ENCODE measurements around the gene PAK3.

PAK3 gene
- total RNA-seq, result 1.0 to 4.1 (median 1.1) reads per million in 3 experiments

- peak; percentile 46 for DNase-seq
These were observed at the start of gene PAK3 for GRCh38 chrX:111095974-111096895. TSS of gene PAK3 (plus strand) at chrX:111096191. CDS start at chrX:111123104, 26,913 bp downstream.

GRCh38 chrX:111047575-111047974 lies 48.4 kb upstream of the PAK3 start:
- DNase-seq, result no peak

GRCh38 chrX:111052478-111052877 lies 43.5 kb upstream of the PAK3 start:
- DNase-seq, result peak; percentile 27

GRCh38 chrX:111071542-111072277 lies 24.3 kb upstream of the PAK3 start:
- no peak for DNase-seq

GRCh38 chrX:111083081-111083480 lies 12.9 kb upstream of the PAK3 start:
- no peak for DNase-seq

- DNase-seq, result no peak
These were observed 9.4 kb upstream of the PAK3 start for GRCh38 chrX:111086591-111087006.

- DNase-seq, result no peak
These were observed 7.4 kb upstream of the PAK3 start for GRCh38 chrX:111088628-111089027.

GRCh38 chrX:111090458-111090857 lies 5.5 kb upstream of the PAK3 start:
- no peak for DNase-seq

- DNase-seq, result peak; percentile 71
These were observed 2.9 kb downstream of the PAK3 start for GRCh38 chrX:111098874-111099273.

- DNase-seq, result peak; percentile 38
These were observed 4.2 kb downstream of the PAK3 start for GRCh38 chrX:111100191-111100590.

- DNase-seq, result no peak
These were observed 5.6 kb downstream of the PAK3 start for GRCh38 chrX:111101580-111101979.

GRCh38 chrX:111102636-111103035 lies 6.6 kb downstream of the PAK3 start:
- no peak for DNase-seq

- no peak for DNase-seq
These were observed 7.3 kb downstream of the PAK3 start for GRCh38 chrX:111103246-111103645.

- no peak for DNase-seq
These were observed 14.2 kb downstream of the PAK3 start for GRCh38 chrX:111110098-111110775.

GRCh38 chrX:111114806-111115205 lies 18.8 kb downstream of the PAK3 start:
- DNase-seq, result no peak

GRCh38 chrX:111116666-111117065 lies 20.7 kb downstream of the PAK3 start:
- no peak for DNase-seq

GRCh38 chrX:111119341-111119740 lies 23.4 kb downstream of the PAK3 start:
- no peak for DNase-seq

GRCh38 chrX:111123125-111123524 lies 27.1 kb downstream of the PAK3 start:
- DNase-seq, result no peak

- no peak for DNase-seq
These were observed 27.7 kb downstream of the PAK3 start for GRCh38 chrX:111123606-111124179.

GRCh38 chrX:111124418-111124817 lies 28.4 kb downstream of the PAK3 start:
- DNase-seq, result no peak

- no peak for DNase-seq
These were observed 31.0 kb downstream of the PAK3 start for GRCh38 chrX:111127038-111127437.

GRCh38 chrX:111129921-111130320 lies 33.9 kb downstream of the PAK3 start:
- no peak for DNase-seq

- no peak for DNase-seq
These were observed 35.6 kb downstream of the PAK3 start for GRCh38 chrX:111131572-111131971.

Data from central memory CD4-positive, alpha-beta T cell (primary cell).